CD4-positive, CD25-positive, alpha-beta regulatory T cell (primary cell): ENCODE data around the gene SH3BP4. TPM values are rescaled to one million over a fixed set of nuclear protein-coding genes. Genes with fewer than 3 reads are reported as not detected.
A peak's percentile ranks its signal among the peaks of the same experiment; 100 is the strongest.

Experiments used
- ATAC-seq, 2 donors: fragments of 150-1000 bp; cut with Tn5 transposase; one replicate each; pipeline ENCODE4 v1.10.0; 2021; ENCODE audit warnings: low read depth in 2 of 2, moderate number of reproducible peaks in 2 of 2, moderate library complexity in 1 of 2
- DNase-seq, 3 donors: peaks; one replicate each; pipeline versions ENCODE4 v3.0.0 to v3.0.0-alpha.2; 2012 to 2022; ENCODE audit warnings: mixed read lengths in 1 of 3
- H3K27ac ChIP-seq: one replicate; pipeline ENCODE4 v1.7.0; 2013; ENCODE audit warnings: mild to moderate bottlenecking, low read length; ENCODE audit not compliant: insufficient read depth, poor library complexity, severe bottlenecking
- H3K27me3 ChIP-seq: one replicate; pipeline ENCODE4 v1.7.0; 2013; ENCODE audit warnings: low read length; ENCODE audit not compliant: control insufficient read depth, insufficient read depth
- H3K36me3 ChIP-seq: one replicate; pipeline ENCODE4 v1.7.0; 2013; ENCODE audit warnings: mild to moderate bottlenecking, low read length, moderate library complexity; ENCODE audit not compliant: control insufficient read depth, insufficient read depth
- H3K4me1 ChIP-seq: 2 replicates; pipeline ENCODE4 v1.7.0; 2013; ENCODE audit warnings: mild to moderate bottlenecking, low read length; ENCODE audit not compliant: insufficient read depth, control insufficient read depth, poor library complexity, severe bottlenecking
- H3K4me3 ChIP-seq: one replicate; pipeline ENCODE4 v1.7.0; 2013; ENCODE audit warnings: low read depth, mild to moderate bottlenecking, low read length, moderate library complexity
- H3K9me3 ChIP-seq, 2 experiments: 1 replicate in 1 of 2; 2 replicates in 1 of 2; pipeline ENCODE4 v1.7.0; 2013; ENCODE audit warnings: low read length in 2 of 2, mild to moderate bottlenecking in 1 of 2, moderate library complexity in 1 of 2; ENCODE audit not compliant: control insufficient read depth in 2 of 2
- H3K27ac Mint-ChIP-seq, 3 donors: one replicate each; pipeline ENCODE4 v1.8.0; 2020 to 2022; ENCODE audit warnings: mild to moderate bottlenecking in 3 of 3, mixed read lengths in 3 of 3, moderate library complexity in 2 of 3
- H3K27me3 Mint-ChIP-seq: one replicate; pipeline ENCODE4 v1.8.0; 2022; ENCODE audit warnings: mild to moderate bottlenecking, mixed read lengths
- H3K36me3 Mint-ChIP-seq: one replicate; pipeline ENCODE4 v1.8.0; 2020; ENCODE audit warnings: mixed read lengths
- H3K4me1 Mint-ChIP-seq, 4 donors: one replicate each; pipeline ENCODE4 v1.8.0; 2020 to 2022; ENCODE audit warnings: mixed read lengths in 4 of 4, mild to moderate bottlenecking in 1 of 4
- H3K4me3 Mint-ChIP-seq, 4 donors: one replicate each; pipeline ENCODE4 v1.8.0; 2020 to 2022; ENCODE audit warnings: mild to moderate bottlenecking in 4 of 4, mixed read lengths in 4 of 4, moderate library complexity in 3 of 4
- H3K9me3 Mint-ChIP-seq, 7 donors: one replicate each; pipeline ENCODE4 v1.8.0; 2020 to 2022; ENCODE audit warnings: mixed read lengths in 7 of 7, mild to moderate bottlenecking in 3 of 7, moderate library complexity in 2 of 7
- polyA plus RNA-seq, 4 donors: library from polyadenylated mRNA; unstranded; fragments of 300-500 nt; fragmentation: Illumina TruSeq; gene quantifications; one replicate each; pipeline ENCODE4 v1.2.3, GENCODE V29; 2021
- total RNA-seq: library from RNA; stranded (reverse); gene quantifications from one replicate; pipeline ENCODE4 v1.2.3, GENCODE V29; 2022

The SH3BP4 gene
- total and polyA plus RNA-seq, 5 donors from 2014 or later, result 0.37 TPM; not detected in 4

DNA sequence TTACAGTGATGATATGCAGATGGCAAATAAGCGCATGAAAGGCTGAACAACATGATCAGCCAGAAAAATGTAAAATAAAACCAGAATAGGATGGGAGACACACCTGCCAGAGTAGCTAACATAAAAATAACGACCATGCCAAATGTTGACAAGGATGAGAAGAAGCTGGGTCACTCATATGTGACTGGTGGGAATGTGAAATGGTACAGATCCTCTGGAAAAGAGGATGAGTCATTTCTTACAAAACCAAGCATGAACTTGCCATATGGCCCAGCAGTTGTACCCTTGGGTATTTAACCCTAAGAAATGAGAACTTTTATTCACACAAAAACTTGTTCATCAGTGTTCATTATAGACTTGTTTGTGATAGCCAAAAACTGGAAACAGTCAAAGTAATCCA is 143.8 kb downstream of the SH3BP4 start:
- ATAC-seq, result no peak
- no peak overlapping the region for H3K4me3 ChIP-seq
- H3K9me3 Mint-ChIP-seq, result peaks cover 0 to 2% (median 0%) of the 10 kb centered on the region in 7 donors

DNA sequence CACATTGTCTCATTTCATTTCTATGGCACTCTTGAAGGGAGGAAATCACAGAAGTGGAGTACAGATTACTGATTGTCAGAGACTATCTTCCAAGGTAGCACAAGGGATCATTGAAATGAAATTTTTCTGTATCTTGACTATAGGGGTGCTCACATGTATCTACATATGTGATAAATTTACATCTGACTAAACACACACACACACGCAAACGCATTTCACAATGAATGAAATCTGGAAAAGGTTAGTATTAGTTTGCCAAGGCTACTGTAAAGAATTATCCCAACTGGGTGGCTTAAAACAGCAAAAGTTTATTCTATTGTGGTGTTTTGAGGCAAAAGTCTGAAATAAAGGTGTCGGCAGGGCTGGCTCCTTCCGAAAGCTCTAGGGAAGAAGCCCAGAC is 144.6 kb downstream of the SH3BP4 start:
- Histone ChIP-seq H3K9me3 (no peaks in the 10 kb centered on the region), H3K27me3 (no peaks in the 10 kb centered on the region), H3K4me3 (no peak overlapping the region), H3K4me1 (no peaks in the 10 kb centered on the region), H3K36me3 (no peaks in the 10 kb centered on the region), H3K27ac (no peak overlapping the region)
- Mint-ChIP-seq H3K9me3 (peaks cover 0 to 2% (median 0%) of the 10 kb centered on the region in 7 donors), H3K4me1 (peaks cover 0 to 2% (median 0%) of the 10 kb centered on the region in 4 donors), H3K4me3 (no peak overlapping the region), H3K27me3 (peaks cover 24% of the 10 kb centered on the region), H3K27ac (no peak overlapping the region), H3K36me3 (no peaks in the 10 kb centered on the region)
- ATAC-seq (no peak), DNase-seq (no peak)

More for the DNA sequence above, 143.8 kb downstream of the SH3BP4 start:
- DNase-seq, result no peak
- H3K27ac Mint-ChIP-seq, result no peak overlapping the region
- no peak overlapping the region for H3K4me3 Mint-ChIP-seq
- peaks cover 24% of the 10 kb centered on the region for H3K27me3 Mint-ChIP-seq
- H3K9me3 ChIP-seq, result no peaks in the 10 kb centered on the region
- no peaks in the 10 kb centered on the region for H3K27me3 ChIP-seq
- no peak overlapping the region for H3K27ac ChIP-seq
- no peaks in the 10 kb centered on the region for H3K36me3 ChIP-seq
- H3K4me1 ChIP-seq, result no peaks in the 10 kb centered on the region
- H3K36me3 Mint-ChIP-seq, result no peaks in the 10 kb centered on the region
- H3K4me1 Mint-ChIP-seq, result peaks cover 0 to 2% (median 0%) of the 10 kb centered on the region in 4 donors

DNA sequence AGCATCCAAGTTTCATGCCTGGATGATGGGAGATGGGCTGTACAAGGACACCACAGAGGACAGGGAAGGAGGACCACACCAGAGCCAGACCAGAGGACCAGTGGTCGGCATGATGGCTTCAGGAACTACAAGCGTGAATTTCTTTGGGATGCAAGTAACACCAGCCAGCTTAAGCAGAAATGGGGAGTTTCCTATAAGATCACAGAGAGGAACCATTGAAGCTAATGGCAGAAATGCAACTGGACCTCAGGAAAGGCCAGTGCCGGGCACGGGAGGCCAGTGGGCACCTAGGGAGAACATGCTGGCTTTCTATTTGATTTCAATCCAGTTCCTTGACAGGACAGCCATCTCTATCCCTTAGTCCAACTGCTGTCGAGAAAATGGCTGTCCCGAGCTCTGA is 145.4 kb downstream of the SH3BP4 start:
- H3K27me3 ChIP-seq, result no peaks in the 10 kb centered on the region
- H3K27me3 Mint-ChIP-seq, result peaks cover 24% of the 10 kb centered on the region
- ATAC-seq (no peak), DNase-seq (no peak)
- no peaks in the 10 kb centered on the region for H3K36me3 ChIP-seq
- H3K4me1 Mint-ChIP-seq, result peaks cover 0 to 2% (median 0%) of the 10 kb centered on the region in 4 donors
- H3K36me3 Mint-ChIP-seq, result no peaks in the 10 kb centered on the region
- H3K4me3 ChIP-seq, result no peak overlapping the region
- no peak overlapping the region for H3K27ac ChIP-seq
- H3K4me3 Mint-ChIP-seq, result no peak overlapping the region
- peaks cover 0 to 2% (median 0%) of the 10 kb centered on the region in 7 donors for H3K9me3 Mint-ChIP-seq
- no peaks in the 10 kb centered on the region for H3K9me3 ChIP-seq
- H3K27ac Mint-ChIP-seq, result peak overlapping the region in 1 of 3 donors; percentile 64
- no peaks in the 10 kb centered on the region for H3K4me1 ChIP-seq

DNA sequence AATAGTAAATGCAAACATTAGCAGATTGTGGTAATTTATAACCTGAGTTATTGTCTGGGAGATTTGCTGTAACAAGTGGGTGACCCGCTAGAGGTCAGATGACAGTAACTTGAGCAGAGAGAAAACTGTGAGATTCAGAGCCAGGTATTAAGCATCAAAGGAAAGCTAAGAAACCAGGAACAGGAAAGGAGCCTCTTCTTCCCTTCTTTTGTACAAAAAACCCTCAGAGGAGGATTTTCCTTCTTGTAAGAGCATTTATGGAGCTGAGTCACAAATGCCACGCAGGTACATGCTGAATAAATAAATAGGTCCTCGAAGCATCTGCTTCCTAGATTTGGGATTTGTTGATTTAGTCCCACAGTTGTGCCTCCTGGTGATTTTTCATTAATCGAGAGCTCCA is 146.5 kb downstream of the SH3BP4 start:
- no peak overlapping the region for H3K4me3 Mint-ChIP-seq
- DNase-seq, result no peak
- Histone ChIP-seq H3K9me3 (no peaks in the 10 kb centered on the region), H3K4me3 (no peak overlapping the region), H3K27me3 (no peaks in the 10 kb centered on the region), H3K36me3 (no peaks in the 10 kb centered on the region), H3K4me1 (no peaks in the 10 kb centered on the region), H3K27ac (no peak overlapping the region)
- no peaks in the 10 kb centered on the region for H3K36me3 Mint-ChIP-seq
- peaks cover 0 to 2% (median 0%) of the 10 kb centered on the region in 4 donors for H3K4me1 Mint-ChIP-seq
- H3K27me3 Mint-ChIP-seq, result peaks cover 29% of the 10 kb centered on the region
- ATAC-seq, result no peak
- H3K27ac Mint-ChIP-seq, result no peak overlapping the region
- H3K9me3 Mint-ChIP-seq, result peaks cover 0 to 3% (median 0%) of the 10 kb centered on the region in 7 donors

DNA sequence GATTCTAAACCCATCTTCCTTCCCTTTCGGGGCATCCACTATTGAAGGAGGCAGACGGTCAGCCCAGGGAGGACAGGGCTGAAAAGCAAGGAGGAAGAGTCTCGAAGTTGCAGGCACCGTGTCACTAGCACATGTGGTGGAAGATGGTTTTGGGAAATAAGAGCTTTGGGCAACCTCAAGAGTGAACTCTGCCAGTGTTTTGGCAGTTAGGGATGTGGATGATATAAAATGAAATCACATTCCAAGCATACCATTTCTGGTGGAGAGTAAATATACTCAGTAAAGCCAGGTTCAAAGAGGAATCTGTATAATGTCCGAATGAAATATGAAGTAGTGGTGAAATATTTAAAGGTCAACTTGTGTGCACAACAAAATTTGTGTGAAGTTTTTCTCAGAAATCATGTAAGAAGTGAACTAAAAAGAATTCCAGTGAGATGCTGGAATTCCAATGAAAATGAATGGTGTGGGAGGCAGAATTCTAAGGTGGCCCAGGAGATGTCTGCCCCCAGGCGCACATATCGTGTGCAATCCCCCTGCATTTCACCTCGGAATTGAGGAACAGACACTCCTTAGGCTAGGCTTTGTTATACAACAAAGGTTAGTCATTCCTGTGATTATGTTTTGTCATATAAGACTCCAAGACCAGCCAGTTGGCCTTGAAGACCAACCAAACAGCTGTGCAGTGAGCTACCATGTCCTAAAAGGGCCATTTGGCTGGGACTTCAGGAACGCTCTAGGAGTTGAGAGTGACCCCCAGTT is 147.1 kb downstream of the SH3BP4 start:
- ATAC-seq, result no peak
- Mint-ChIP-seq H3K36me3 (no peaks in the 10 kb centered on the region), H3K27me3 (peaks cover 26% of the 10 kb centered on the region), H3K4me3 (no peak overlapping the region), H3K27ac (no peak overlapping the region), H3K9me3 (peaks cover 0 to 5% (median 0%) of the 10 kb centered on the region in 7 donors), H3K4me1 (peaks cover 0 to 2% (median 0%) of the 10 kb centered on the region in 4 donors)
- H3K36me3 ChIP-seq, result no peaks in the 10 kb centered on the region
- no peaks in the 10 kb centered on the region for H3K27me3 ChIP-seq
- no peaks in the 10 kb centered on the region for H3K4me1 ChIP-seq
- no peak overlapping the region for H3K4me3 ChIP-seq
- no peak for DNase-seq
- no peak overlapping the region for H3K27ac ChIP-seq
- no peaks in the 10 kb centered on the region for H3K9me3 ChIP-seq

DNA sequence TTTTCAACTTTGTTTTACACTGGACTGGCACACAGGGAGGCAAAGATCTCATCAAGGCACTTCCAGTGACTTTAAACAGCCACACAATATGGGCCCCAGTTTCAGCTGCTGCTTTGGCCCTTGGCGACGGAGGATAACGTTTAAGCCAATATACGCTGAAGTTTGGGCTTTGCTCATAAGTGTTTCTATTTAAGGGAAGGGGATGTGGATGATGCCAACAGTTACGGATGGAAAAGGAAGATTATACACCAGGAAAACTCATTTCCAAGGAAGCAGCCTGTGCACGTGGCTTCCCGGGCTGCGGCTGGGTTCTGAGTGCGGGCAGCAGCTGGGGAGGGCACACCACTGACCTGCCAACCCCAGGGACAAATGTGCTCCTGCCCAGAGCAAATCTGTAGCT is 151.1 kb downstream of the SH3BP4 start:
- no peak overlapping the region for H3K27ac Mint-ChIP-seq
- no peak for DNase-seq

More for the DNA sequence above, 151.1 kb downstream of the SH3BP4 start:
- Mint-ChIP-seq H3K27me3 (peaks cover 13% of the 10 kb centered on the region), H3K4me1 (no peaks in the 10 kb centered on the region), H3K36me3 (no peaks in the 10 kb centered on the region), H3K4me3 (peak overlapping the region in 1 of 4 donors; percentile 1), H3K9me3 (peaks cover 0 to 3% (median 0%) of the 10 kb centered on the region in 7 donors)
- no peaks in the 10 kb centered on the region for H3K27me3 ChIP-seq
- H3K9me3 ChIP-seq, result no peaks in the 10 kb centered on the region
- ATAC-seq, result no peak
- no peak overlapping the region for H3K27ac ChIP-seq
- no peak overlapping the region for H3K4me3 ChIP-seq
- no peaks in the 10 kb centered on the region for H3K36me3 ChIP-seq
- H3K4me1 ChIP-seq, result no peaks in the 10 kb centered on the region
